ENCODE data around the gene SH3D19.

GRCh38 chr4:151324752-151325110 is 674 bp downstream of the SH3D19 start:
- TF ChIP-seq CTCF (IDR thresholded peaks at IDR 0.05; ENCODE audit: borderline replicate concordance, extremely low read depth, low read length, poor library complexity, severe bottlenecking): no peak
- no peak for TF ChIP-seq EZH2 (IDR thresholded peaks at IDR 0.05; ENCODE audit: borderline replicate concordance, low read depth, low read length, severe bottlenecking)
